ENCODE measurements around the gene PRR5L. TPM values are rescaled to one million over a fixed set of nuclear protein-coding genes. Genes with fewer than 3 reads are reported as not detected.

The PRR5L gene
- total and polyA plus RNA-seq, 9 of the 15 experiments (the other 6 are each of a cell fraction or from before 2014, with no cell fraction given) = 0.11 to 0.60 (median 0.36) TPM; not detected in 2

GRCh38 chr11:36265793-36266628, 30.1 kb upstream of the PRR5L start:
- in situ Hi-C loops (cut with MboI) = loop anchor here (10.0 kb wide), 3 partner anchors 231 to 791 kb away; no protein-coding TSS in a partner anchor
- CTCF ChIA-PET (ENCODE audit: low intra/inter-chr PET ratio) = interaction anchor here (1.2 to 2.9 kb wide), 3 partner anchors 444 to 778 kb away, joined by 5 to 23 read pairs (median 7); no protein-coding TSS in a partner anchor
- TF ChIP-seq, protein P1, sequence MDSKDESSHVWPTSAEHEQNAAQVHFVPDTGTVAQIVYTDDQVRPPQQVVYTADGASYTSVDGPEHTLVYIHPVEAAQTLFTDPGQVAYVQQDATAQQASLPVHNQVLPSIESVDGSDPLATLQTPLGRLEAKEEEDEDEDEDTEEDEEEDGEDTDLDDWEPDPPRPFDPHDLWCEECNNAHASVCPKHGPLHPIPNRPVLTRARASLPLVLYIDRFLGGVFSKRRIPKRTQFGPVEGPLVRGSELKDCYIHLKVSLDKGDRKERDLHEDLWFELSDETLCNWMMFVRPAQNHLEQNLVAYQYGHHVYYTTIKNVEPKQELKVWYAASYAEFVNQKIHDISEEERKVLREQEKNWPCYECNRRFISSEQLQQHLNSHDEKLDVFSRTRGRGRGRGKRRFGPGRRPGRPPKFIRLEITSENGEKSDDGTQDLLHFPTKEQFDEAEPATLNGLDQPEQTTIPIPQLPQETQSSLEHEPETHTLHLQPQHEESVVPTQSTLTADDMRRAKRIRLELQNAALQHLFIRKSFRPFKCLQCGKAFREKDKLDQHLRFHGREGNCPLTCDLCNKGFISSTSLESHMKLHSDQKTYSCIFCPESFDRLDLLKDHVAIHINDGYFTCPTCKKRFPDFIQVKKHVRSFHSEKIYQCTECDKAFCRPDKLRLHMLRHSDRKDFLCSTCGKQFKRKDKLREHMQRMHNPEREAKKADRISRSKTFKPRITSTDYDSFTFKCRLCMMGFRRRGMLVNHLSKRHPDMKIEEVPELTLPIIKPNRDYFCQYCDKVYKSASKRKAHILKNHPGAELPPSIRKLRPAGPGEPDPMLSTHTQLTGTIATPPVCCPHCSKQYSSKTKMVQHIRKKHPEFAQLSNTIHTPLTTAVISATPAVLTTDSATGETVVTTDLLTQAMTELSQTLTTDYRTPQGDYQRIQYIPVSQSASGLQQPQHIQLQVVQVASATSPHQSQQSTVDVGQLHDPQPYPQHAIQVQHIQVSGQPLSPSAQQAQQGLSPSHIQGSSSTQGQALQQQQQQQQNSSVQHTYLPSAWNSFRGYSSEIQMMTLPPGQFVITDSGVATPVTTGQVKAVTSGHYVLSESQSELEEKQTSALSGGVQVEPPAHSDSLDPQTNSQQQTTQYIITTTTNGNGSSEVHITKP (IDR thresholded peaks at IDR 0.05; ENCODE audit: partially characterized antibody) = no peak
- TF ChIP-seq, protein P2, sequence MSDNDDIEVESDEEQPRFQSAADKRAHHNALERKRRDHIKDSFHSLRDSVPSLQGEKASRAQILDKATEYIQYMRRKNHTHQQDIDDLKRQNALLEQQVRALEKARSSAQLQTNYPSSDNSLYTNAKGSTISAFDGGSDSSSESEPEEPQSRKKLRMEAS (CRISPR knock-in tag; IDR thresholded peaks at IDR 0.05) = no peak
- no peak for TF ChIP-seq JUNB (CRISPR knock-in tag; conservative IDR thresholded peaks at IDR 0.05)
- TF ChIP-seq NRF1 (conservative IDR thresholded peaks at IDR 0.05 in 1 of 2, IDR thresholded peaks at IDR 0.05 in 1 of 2) = peak; percentile 47 to 52; a peak in 3 of 4 replicates
- TF ChIP-seq ZNF609 (CRISPR knock-in tag; IDR thresholded peaks at IDR 0.05; ENCODE audit: borderline replicate concordance) = no peak
- TF ChIP-seq ARID3A (IDR thresholded peaks at IDR 0.05; ENCODE audit: borderline replicate concordance, low read depth, low read length) = no peak
- TF ChIP-seq ZNF3 (CRISPR knock-in tag; IDR thresholded peaks at IDR 0.05) = no peak
- TF ChIP-seq CSDE1 (IDR thresholded peaks at IDR 0.05) = no peak

More at GRCh38 chr11:36265793-36266628, 30.1 kb upstream of the PRR5L start:
- Histone ChIP-seq H3K36me3 (ENCODE audit: control insufficient read depth, insufficient read depth, low read length) (no peaks in the 10 kb centered on the region), H3K9me3 (replicated peaks; ENCODE audit: control insufficient read depth, insufficient read depth, low read depth, low read length) (no peaks in the 10 kb centered on the region), H3K4me1 (replicated peaks in 1 of 2; ENCODE audit: control insufficient read depth in 2 of 2, insufficient read depth in 2 of 2, low read length in 2 of 2) (no peaks in the 10 kb centered on the region), H3K9me1 (ENCODE audit: control insufficient read depth, insufficient read depth, low read length) (peaks cover 2% of the 10 kb centered on the region), H3K4me3 (no peak overlapping the region), H3K27ac (ENCODE audit: extremely low read depth, low read depth, low read length) (no peak overlapping the region), H3K27me3 (ENCODE audit: control insufficient read depth in 2 of 2, insufficient read depth in 2 of 2, low read length in 2 of 2) (peaks cover 0 to 5% of the 10 kb centered on the region in 2 experiments; a peak in 3 of 5 replicates), H3K9ac (ENCODE audit: insufficient read depth in 1 of 2, low read depth in 2 of 2, low read length in 2 of 2) (no peak overlapping the region; a peak in 1 of 4 replicates), H4K20me1 (replicated peaks; ENCODE audit: control insufficient read depth, insufficient read depth, low read length) (no peaks in the 10 kb centered on the region; the same call in 1 of the 2 replicates), H3K4me2 (ENCODE audit: insufficient read depth, low read length) (no peak overlapping the region), H3K79me2 (ENCODE audit: control insufficient read depth, insufficient read depth, low read length) (no peaks in the 10 kb centered on the region), H2AFZ (ENCODE audit: low read depth, low read length) (no peak overlapping the region)
- intact Hi-C loops (cut with micrococcal nuclease) = loop anchor here (1.0 to 5.0 kb wide), 2 partner anchors 650 to 779 kb away; no protein-coding TSS in a partner anchor
- FAIRE-seq = peak; percentile 93
- WGBS (ENCODE audit: insufficient coverage, low coverage, missing lambda C conversion rate) = 13% methylated on average over 13 of the region's 13 CpGs
- peak; percentile 95 for ATAC-seq
- POLR2A ChIA-PET = interaction anchor here (0.8 kb wide), 1 partner anchor 13 kb away, joined by 4 read pairs; no protein-coding TSS in a partner anchor
- BruUV-seq (replicated peaks) = no TSS peak
- peak; percentile 73 to 78 (median 76) for DNase-seq (ENCODE audit: extremely low read depth in 1 of 4, low spot score in 3 of 4)

Measured in K562 (cell line).